ENCODE measurements around the gene FBLN1.
"Not testable (repeated sequence)": the region's sequence is repeated elsewhere in the genome, so short reads cannot be mapped to it uniquely, and the experiment has no call there.

The FBLN1 gene

DNA sequence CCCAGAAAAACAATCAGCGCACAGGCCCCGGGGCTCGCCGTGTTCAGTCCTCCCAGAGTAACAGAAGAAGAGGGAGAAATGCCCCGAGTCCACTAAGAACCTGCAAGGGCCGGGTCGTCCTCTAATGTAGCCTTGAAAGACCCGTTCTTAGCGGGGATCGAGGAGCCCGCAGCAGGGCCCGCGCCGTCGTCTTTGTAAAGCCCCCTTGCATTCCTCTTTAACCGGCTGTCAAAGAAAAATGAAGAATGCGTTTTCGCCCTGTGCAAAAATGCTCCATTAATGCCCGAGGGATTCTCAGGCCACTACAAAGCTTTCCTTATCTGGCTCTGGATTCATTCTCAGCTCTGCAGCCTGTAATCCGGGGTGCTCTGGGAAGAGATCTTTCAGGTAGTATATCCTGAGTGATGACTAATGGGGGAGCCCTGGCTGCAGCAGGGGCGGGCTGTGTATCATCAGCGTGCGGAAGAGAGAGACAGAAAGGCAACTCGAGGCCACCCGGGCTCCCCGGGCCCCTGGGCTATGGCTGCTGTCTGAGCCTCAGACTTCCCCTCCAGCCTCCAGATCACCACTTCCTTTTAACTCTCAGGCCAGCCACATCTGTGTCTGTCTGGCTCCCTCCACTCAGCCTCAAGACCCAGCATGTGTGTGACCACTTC, 78.2 kb downstream of the FBLN1 start:
- in situ Hi-C loops (cut with HindIII; ENCODE audit: low sequenced_read_pairs), result no loop called here

DNA sequence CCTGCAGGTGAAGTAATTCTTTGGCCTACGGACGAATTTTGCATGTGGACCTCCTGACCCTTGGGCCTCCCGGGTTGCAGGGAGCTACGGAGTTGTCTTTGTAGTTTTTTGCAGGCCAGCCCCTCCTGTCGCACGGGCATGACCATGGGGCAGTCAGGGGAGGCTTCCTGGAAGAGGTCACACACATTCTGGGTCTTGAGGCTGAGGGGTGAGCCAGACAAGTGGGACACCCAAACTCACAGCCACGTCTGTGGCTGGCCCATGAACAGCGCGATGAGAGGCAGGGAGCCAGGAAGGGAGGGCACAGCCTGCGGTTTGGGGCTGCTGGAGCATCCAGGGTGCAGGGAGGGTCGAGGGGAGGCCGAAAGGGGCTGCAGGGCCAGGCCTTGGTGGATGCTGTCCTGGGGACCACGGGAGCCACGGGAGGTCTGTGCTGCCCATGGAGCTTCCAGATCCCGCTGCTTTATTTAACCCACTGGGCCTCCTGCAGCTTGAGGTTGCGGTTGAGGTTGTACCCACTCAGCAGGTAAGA, 78.9 kb downstream of the FBLN1 start:
- in situ Hi-C loops (cut with HindIII; ENCODE audit: low sequenced_read_pairs), result no loop called here

DNA sequence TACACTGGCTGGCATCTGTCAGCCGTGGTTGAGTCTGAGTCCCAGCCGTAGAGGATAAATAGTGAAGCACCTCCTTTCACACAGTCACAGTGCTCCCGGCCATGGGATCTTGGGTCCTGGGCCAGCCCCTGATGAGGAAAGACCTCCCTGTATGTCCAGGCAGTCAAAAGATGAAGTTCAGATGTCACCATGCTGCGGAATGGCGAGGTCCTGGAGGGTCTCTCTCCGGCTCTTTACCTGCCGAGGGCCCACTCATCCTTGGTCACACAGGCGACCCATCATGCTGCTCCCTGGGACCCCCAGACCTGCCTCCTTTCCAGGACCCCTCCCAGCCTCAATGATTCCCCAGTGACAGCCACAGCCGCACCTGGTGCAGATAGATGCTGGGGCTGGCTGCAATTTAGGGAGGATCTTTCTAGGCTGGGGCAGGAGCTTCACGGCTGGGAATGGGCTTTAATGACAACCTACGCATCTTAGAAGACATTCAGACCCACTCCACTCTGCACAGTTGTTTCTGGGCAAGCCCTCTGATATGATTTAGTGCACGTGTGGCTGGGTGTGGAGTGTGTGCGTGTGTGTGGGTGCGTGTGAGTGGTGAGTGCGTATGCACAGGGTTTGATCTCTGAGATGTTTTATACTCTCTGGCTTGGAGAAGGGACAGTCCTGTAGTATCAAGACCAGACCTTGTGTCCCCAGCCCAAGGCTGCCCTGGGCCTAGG, 79.7 kb downstream of the FBLN1 start:
- in situ Hi-C loops (cut with HindIII; ENCODE audit: low sequenced_read_pairs), result no loop called here

DNA sequence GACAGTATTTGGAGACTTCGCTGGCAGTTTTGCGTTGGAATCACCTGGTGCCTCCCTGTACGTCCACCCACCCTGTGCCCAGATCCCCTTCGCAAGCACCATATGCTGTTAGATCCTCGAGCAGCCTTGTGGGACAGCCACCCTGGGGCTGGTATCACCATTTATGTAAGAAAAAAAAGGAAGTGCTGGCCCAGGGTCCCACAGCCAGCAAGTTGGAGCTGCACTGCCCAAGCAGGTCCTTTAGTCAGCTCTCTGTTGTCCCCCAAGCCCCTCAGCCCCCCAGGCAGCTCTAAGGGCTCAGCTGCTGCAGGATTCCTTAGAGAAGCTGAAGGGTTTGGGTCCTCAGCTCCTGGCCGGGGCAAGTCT, 80.3 kb downstream of the FBLN1 start:
- in situ Hi-C loops (cut with HindIII; ENCODE audit: low sequenced_read_pairs), result no loop called here

DNA sequence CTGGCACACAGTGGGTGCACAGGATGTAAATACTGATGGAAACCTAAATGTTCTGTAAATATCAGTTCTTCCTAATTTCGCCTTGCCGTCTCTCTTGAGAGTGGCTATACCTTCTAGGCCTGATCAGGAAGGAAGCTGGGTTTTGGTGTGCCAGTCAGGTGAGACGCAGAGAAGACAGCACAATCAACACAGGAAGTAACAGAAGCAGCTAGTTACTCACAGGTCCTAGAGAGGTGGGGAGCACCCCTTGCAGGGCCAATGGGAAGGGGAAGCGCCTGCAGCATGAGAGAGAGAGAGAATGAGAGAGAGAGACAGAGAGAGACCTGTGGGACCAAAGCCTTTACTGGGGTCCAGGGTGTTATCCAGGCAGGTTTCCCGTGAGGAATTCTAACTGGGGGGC, 80.8 kb downstream of the FBLN1 start:
- in situ Hi-C loops (cut with HindIII; ENCODE audit: low sequenced_read_pairs), result no loop called here

DNA sequence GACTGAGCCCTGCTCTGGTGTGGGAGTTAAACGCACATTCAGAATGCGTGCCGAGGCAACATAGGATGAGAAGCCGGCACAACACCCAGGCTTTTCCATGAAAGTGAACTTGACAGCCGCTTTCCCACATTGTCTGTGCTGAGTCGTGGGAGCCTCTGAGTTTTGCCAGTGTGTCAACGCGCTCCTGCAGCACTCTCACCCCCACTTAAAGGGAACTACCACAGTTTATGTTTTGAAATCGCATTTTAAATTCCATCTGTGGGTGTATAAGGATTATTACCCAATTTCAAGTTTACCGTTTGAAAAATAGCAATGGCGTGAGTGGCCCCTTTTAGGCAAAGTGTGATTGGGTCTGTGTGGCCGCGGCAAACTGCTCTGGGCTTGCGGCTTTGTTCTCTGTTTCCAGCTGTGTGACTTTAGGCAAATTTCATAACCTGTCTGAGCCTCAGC, 81.5 kb downstream of the FBLN1 start:
- in situ Hi-C loops (cut with HindIII; ENCODE audit: low sequenced_read_pairs), result no loop called here

DNA sequence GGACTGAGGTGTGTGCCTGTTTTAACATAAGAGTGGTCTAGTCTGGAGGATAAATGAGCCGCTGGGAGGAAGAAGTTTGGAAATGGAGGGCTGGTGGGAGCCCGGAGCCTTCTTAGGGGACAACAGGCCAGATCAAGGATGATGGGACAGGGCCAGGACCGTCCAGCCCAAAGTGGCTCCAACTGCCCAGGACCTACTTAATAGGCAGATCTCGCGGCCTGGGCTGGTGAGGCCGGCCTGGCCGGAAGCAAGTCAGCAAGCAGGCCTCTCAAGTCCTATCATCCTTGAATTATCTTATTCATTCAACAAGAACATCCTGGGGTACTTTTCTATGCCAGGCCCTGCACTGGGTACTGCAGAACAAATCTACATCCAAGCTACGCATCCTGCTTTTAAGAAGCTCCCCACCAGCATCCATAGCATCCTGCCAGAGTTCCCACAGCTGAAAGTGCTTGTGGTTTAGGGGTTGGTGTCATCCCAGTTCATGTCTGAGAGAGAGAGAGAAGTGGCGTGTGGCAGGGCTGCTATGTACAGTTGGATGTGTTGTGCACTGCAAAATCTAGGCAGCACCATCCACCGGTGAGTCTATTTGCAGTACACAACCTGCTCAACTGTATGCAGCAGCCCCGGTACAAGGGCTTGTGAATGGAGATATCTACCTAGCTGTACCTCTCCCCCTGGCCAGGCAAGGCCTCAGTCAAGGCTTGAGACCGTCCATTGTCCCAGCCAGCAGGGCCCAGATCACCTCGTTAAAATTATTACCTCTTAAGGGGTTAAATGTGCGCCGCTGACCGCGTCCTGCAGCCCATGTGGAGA, 82.1 kb downstream of the FBLN1 start:
- in situ Hi-C loops (cut with HindIII; ENCODE audit: low sequenced_read_pairs), result no loop called here

DNA sequence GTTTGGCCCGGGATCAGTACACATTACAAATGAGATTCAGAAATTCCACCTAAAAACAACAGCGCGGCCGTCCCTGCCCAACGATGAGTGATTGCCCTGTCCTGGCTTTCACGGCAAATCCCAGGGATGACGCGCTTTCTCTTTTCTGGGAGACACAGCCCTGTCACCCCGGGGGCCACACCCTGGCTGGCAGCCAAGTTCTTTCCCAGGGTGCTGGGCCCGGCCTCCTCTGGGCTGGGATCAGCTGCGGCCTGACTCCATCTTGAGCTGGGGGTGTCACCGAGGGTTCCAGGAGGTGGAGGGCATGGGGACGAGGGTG, 82.7 kb downstream of the FBLN1 start:
- in situ Hi-C loops (cut with HindIII; ENCODE audit: low sequenced_read_pairs), result no loop called here

DNA sequence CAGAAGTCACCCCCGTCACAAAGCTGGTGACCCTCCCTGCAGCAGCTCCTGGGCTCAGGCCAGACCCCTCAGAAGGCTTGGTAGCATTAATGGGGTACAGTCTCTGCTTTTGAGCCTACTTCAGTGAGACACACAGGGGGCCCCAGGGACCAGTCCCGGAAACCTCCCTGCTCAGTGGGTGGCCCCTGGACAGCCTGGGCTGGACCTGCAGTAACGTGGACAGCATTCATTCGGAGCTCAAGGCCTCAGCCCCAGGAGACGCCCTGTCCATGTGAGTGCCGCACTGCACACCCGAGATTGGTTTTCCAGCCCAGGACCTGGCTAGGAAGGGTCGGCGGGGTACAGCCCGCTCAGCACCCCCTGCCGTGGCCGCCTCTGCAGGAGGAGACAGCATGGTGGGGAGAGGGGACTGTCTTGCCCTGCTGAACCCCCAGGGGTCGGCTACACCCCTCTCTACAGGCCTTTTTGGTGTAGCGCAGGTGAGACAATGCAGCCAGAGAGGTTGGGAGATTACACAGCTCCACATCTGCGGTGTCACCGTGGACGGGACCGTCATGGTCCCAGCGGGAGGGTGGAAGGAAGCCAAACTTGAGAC, 83.4 kb downstream of the FBLN1 start:
- in situ Hi-C loops (cut with HindIII; ENCODE audit: low sequenced_read_pairs), result no loop called here

DNA sequence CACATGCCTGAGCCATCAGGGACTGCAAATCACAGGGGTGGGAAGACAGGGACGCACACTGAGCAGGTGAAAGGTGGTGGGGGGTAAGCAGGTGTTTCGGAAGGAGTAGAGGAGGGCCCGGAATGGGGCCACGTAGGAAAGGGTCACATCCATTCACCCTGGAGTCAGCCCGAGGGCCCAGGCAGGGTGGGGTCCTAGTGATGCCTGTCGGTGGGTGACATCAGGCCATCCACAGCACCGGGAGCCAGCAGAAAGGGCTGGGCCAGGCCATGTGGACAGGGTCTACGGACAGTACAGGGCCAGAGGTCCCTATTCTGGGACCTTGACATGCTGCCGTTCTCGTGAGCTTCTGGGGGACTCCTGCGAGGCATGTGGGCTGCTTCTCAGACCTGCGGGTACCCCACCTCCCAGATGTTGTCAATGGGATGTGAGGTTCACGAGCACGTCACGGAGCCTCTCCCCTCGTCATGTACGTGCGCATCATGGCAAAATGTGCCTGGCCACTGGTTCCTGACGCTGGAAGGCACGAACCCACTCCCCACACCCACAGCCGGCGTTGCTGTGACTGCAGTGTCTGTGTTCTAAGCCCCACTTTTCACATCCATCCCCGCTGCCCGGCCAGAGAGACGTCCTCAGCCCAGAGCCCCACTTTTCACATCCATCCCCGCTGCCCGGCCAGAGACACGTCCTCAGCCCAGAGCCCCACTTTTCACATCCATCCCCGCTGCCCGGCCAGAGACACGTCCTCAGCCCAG, 84.1 kb downstream of the FBLN1 start:
- in situ Hi-C loops (cut with HindIII; ENCODE audit: low sequenced_read_pairs), result no loop called here

DNA sequence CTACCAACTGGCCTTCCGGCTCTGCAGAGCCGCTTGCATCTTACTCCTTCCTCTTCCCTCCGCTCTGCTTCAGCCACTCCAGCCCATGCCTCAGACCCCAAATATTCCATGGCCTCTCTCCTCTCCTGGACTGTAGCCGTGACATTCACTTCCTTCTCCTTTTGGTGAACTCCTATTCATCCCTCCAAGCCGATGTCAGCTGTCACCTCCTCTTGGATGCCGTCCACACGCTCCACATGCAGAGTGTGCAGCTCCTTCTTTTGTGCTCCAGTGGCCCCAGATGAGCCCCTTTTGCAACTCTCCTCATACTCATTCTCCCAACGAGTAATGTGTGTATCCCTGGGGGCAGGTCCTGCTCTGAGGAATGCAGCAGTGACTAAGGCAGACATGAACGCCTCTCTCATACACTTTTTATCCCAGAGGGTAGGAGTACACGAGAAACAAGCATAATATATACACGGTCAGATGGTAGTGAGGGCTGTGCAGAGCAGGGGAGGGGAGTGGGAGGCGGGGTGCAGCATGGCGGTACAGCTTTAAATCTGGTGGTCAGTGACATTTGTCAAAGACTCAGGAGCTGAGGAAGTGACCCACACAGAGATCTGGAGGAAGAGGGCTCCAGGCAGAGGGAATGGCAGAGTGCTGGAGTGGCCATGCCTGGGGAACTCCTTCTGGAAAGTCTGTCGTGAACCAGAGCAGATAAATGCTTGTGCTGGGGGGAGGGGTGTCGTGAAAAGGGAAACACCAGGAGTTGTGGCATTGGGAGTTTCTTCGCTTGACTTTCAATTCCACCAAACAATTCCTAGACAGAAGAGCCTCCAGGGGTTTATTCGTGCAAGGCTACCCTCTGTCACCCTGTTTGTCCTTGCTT, 85.2 kb downstream of the FBLN1 start:
- in situ Hi-C loops (cut with HindIII; ENCODE audit: low sequenced_read_pairs), result no loop called here

DNA sequence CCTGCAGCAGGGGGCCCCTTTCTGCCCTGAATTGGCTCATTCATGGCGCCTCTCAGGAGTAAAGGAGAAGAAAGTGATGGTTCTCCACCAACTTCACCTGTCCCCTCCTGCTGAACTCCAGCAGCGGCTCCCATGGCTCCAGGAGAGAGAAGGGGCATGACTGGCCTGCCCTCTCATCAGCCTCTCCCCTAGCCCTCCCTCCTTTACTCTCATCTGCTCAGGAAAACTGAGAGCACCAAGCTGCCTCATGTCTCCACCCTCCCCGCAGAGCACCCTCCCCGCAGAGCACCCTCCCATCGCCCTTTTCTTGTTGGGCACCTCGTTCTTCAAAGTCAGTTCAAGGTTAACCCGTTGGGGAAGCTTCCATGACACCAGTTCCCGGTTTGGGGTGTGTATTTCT, 86.9 kb downstream of the FBLN1 start:
- in situ Hi-C loops (cut with HindIII; ENCODE audit: low sequenced_read_pairs), result no loop called here

DNA sequence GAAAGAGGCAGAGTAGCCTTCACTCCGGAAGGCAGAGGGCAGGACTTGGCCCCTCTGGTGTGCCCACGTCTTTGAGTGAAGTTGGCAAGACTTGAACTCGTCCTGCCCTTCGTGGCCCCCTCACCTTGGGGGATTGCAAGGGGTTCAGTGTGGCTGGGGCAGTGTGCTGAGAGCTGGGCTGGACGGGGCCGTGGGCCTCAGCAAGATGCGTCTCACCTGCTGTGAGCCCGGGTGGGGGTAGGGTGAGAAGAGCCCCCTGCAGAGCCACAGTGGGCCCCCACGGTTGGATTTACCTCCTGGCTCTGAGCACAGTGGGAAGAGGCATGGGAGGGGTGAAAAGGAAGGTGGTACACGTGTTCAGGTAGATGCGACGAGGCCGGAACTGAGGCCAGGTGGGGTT, 87.6 kb downstream of the FBLN1 start:
- in situ Hi-C loops (cut with HindIII; ENCODE audit: low sequenced_read_pairs), result no loop called here

DNA sequence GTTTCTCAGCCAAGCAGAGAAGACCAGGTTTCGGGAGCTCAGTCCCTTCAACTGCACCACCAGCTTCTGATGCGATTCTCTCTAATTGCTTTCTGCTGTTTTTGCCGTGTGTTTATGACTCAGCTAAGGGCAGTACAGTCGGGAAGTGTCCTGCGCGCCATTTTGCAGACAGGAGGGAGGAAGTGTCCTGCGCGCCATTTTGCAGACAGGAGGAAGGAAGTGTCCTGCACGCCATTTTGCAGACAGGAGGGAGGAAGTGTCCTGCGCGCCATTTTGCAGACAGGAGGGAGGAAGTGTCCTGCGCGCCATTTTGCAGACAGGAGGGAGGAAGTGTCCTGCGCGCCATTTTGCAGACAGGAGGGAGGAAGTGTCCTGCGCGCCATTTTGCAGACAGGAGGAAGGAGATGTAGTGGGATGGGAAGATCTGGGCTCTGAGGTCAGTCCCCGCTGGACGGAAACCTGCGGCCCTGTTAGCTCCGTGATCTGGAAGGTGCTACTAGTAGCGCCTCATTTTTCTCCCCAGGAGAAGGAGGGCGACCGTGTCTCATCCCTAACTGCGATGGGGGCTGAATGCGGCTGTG, 89.0 kb downstream of the FBLN1 start:
- in situ Hi-C loops (cut with HindIII; ENCODE audit: low sequenced_read_pairs), result not testable (repeated sequence)

DNA sequence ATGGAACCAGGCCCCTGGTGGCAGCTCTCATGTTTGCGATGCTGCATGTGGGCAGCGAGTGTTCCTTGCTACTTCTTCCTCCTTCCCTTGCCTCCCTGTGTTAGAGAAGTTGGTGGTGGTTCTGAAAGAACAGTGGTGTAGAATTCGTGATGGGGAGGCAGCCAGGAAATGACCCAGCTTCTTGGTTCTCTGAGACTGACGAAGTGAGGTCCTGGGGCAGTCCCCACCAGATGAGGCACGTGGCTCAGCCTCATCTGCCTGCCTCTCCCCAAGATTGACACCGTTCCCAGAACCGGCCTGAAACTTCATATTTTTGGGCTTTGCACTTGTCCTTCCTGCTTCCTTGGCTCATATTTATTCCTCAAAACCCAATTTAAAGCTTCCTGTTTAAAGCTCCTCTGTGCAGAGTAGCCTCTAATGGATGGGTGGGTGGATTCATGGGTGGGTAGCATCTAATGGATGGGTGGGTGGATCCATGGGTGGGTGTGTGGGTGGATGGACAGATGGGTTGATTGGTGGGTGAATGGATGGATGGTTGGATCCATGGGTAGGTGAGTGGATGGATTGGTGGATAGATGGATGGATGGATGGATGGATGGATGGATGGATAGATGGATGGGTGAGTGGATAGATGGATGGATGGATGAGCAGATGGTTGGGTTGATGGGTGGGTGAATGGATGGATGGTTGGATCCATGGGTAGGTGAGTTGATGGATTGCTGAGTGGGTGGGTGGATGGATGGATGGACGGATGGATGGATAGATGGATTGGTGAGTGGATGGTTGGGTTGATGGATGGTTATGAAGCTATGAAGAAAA, 91.6 kb downstream of the FBLN1 start:
- in situ Hi-C loops (cut with HindIII; ENCODE audit: low sequenced_read_pairs), result no loop called here

DNA sequence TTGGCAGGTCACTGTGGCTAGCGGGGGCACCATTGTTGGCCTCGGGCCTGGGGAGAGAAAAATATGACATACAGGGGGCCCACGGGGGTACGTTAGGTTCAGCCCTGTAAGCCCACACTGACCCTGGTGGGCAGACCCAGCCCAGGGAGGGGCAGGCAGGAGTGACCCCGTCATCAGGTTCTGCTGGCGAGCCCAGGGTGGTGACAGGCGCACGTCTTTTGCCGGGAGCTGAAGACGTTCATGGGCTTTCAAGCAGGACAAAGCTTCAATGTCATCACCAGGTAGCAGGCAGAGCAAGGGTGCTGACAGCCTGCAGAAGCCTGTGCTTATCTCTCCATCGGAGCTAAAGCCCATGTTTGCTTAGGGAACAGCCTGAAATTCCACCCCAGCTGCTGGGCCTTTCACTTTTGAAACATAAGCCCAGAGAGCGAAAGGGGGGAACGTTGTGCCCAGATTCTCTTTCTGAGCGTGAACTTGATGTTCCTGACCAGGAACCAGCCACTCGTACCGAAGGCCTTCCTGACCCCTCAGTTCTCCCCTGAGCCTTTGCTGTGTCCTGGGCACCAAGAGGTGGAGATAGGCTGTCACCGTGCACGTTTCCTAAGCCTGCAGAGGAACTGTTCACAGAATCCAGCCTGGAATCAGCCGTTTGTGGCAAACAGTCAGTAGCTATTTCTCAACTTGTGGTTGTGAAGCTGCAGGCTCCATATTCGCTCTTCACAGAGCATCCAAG, 94.9 kb downstream of the FBLN1 start:
- in situ Hi-C loops (cut with HindIII; ENCODE audit: low sequenced_read_pairs), result no loop called here

DNA sequence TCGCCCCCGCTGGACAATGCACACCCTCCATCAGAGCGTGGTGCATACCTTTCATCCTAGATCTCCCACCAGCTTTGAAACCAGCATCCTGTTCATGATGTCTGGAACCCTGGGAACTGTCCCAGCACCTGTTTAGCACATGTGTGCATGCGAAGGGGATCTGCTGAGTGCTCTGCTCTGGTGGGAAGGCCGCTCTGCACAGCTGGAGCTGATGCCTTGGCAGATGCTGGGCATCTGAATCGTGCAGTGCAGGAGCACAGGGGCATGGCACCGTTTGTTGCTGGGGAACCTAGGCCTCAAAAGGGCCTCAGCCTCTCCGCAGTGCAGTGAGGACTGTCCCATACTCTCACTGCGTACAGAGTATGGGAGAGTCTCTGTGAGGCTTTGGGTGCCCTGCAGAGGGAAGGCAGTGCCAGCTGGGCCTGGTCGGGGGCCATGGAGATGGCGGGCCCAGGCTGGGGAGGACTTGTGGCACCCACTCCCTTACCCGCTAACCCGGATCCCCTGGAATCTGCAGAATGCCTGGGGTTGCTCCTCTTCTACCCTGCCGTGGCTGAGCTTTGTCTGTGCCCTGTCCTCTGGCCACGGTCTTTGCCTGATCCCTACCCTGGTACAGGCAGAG, 96.0 kb downstream of the FBLN1 start:
- in situ Hi-C loops (cut with HindIII; ENCODE audit: low sequenced_read_pairs), result no loop called here
